GM19438 (cell line): ENCODE data around the gene AFAP1L2.

Experiments
- ATAC-seq: cut with Tn5 transposase; IDR thresholded peaks from one replicate; pipeline ENCODE4 v1.9.1; 2021; ENCODE audit warnings: low read depth; ENCODE audit not compliant: unreplicated experiment

The AFAP1L2 gene

GRCh38 chr10:114412907-114413797, 8.8 kb upstream of the AFAP1L2 start:
- no peak for ATAC-seq

- ATAC-seq: no peak
These were observed 4.7 kb upstream of the AFAP1L2 start for GRCh38 chr10:114408968-114409444.

- no peak for ATAC-seq
These were observed 4.0 kb upstream of the AFAP1L2 start for GRCh38 chr10:114408112-114408967.

- ATAC-seq: no peak
These were observed 2.2 kb upstream of the AFAP1L2 start for GRCh38 chr10:114406455-114406854.

- no peak for ATAC-seq
These were observed 679 bp upstream of the AFAP1L2 start for GRCh38 chr10:114405011-114405350.

- no peak for ATAC-seq
These were observed 651 bp downstream of the AFAP1L2 start for GRCh38 chr10:114403541-114404161.

- ATAC-seq: no peak
These were observed 1.3 kb downstream of the AFAP1L2 start for GRCh38 chr10:114402871-114403540.

- ATAC-seq: no peak
These were observed 2.1 kb downstream of the AFAP1L2 start for GRCh38 chr10:114402233-114402632.

- ATAC-seq: no peak
These were observed 3.0 kb downstream of the AFAP1L2 start for GRCh38 chr10:114401195-114401791.

- no peak for ATAC-seq
These were observed 4.2 kb downstream of the AFAP1L2 start for GRCh38 chr10:114400091-114400490.

GRCh38 chr10:114399576-114399975, 4.7 kb downstream of the AFAP1L2 start:
- no peak for ATAC-seq

GRCh38 chr10:114398587-114399331, 5.5 kb downstream of the AFAP1L2 start:
- ATAC-seq: no peak

- peak; percentile 50 for ATAC-seq
These were observed 6.6 kb downstream of the AFAP1L2 start for GRCh38 chr10:114397651-114398145.

- ATAC-seq: no peak
These were observed 7.8 kb downstream of the AFAP1L2 start for GRCh38 chr10:114396464-114396863.

- ATAC-seq: no peak
These were observed 8.8 kb downstream of the AFAP1L2 start for GRCh38 chr10:114395366-114396022.

GRCh38 chr10:114394531-114394930, 9.8 kb downstream of the AFAP1L2 start:
- no peak for ATAC-seq

GRCh38 chr10:114393886-114394285, 10.4 kb downstream of the AFAP1L2 start:
- ATAC-seq: no peak

GRCh38 chr10:114393482-114393881, 10.8 kb downstream of the AFAP1L2 start:
- no peak for ATAC-seq
